ENCODE data around the gene AMZ2. TPM values are rescaled to one million over a fixed set of nuclear protein-coding genes. Genes with fewer than 3 reads are reported as not detected.
"Not testable (repeated sequence)": the region's sequence is repeated elsewhere in the genome, so short reads cannot be mapped to it uniquely, and the experiment has no call there.

Gene AMZ2
- total and polyA plus RNA-seq, 3 donors from 2014 or later = 143 to 457 (median 201) TPM

DNA sequence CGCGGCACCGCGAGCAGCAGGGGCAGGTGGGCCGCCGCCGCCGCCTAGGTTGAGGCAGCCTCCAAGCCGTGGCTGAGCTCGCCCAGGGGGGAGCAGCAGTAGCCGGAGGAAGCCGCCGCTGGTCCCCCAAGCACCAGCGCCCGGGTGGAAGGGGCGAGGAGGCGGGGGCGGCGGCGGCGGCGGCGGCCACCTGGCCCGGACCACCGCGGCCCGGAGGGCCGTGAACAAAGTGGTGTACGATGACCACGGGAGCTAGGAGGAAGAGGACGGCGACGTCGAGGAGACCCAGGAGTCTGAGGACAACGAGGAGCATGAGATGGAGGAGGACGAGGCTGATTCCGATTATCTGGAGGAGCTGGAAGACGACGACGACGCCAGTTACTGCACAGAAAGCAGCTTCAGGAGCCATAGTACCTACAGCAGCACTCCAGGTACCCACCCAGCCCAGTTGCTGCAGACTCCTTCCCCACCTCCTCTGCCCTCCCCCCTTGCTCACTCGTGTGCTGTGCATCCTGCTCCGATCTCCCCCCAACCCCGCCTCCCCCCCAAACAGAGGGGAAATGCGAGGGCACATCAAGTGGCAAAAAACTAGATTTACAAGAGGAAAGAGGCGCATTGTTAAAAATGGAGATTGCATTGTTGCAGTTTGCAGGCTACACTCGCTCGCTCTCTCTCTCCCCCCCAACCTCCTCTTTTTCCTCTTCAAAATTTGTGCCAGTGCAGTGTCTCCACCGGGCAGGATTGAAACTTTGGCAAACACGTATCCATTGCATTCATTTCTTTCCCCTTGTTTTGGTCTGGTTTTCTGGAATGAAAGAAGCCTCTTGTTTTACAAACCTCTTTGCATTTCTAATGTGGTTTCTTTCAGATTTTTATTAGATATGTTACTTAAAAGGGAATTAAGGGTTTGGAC lies 41.8 kb upstream of the AMZ2 start:
- 0 to 2% methylated on average over 13 to 49 of the region's 50 CpGs for WGBS, 2 donors
- peak overlapping the region; percentile 67 to 95 for H3K27ac ChIP-seq
- H3K4me1 ChIP-seq = no peaks in the 10 kb centered on the region
- intact Hi-C loops (cut with DNase I; ENCODE audit: low total_unique reads) = no loop called here
- no peaks in the 10 kb centered on the region for H3K36me3 ChIP-seq (ENCODE audit: low read depth, missing control alignments)
- TF ChIP-seq, protein P1, sequence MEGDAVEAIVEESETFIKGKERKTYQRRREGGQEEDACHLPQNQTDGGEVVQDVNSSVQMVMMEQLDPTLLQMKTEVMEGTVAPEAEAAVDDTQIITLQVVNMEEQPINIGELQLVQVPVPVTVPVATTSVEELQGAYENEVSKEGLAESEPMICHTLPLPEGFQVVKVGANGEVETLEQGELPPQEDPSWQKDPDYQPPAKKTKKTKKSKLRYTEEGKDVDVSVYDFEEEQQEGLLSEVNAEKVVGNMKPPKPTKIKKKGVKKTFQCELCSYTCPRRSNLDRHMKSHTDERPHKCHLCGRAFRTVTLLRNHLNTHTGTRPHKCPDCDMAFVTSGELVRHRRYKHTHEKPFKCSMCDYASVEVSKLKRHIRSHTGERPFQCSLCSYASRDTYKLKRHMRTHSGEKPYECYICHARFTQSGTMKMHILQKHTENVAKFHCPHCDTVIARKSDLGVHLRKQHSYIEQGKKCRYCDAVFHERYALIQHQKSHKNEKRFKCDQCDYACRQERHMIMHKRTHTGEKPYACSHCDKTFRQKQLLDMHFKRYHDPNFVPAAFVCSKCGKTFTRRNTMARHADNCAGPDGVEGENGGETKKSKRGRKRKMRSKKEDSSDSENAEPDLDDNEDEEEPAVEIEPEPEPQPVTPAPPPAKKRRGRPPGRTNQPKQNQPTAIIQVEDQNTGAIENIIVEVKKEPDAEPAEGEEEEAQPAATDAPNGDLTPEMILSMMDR (IDR thresholded peaks at IDR 0.05) = no peak
- no peak for TF ChIP-seq POLR2A (IDR thresholded peaks at IDR 0.05)
- H3K9me3 ChIP-seq = no peaks in the 10 kb centered on the region
- DNase-seq = no peak
- peak overlapping the region; percentile 73 to 90 for H3K4me3 ChIP-seq
- H3K27me3 ChIP-seq = no peaks in the 10 kb centered on the region

DNA sequence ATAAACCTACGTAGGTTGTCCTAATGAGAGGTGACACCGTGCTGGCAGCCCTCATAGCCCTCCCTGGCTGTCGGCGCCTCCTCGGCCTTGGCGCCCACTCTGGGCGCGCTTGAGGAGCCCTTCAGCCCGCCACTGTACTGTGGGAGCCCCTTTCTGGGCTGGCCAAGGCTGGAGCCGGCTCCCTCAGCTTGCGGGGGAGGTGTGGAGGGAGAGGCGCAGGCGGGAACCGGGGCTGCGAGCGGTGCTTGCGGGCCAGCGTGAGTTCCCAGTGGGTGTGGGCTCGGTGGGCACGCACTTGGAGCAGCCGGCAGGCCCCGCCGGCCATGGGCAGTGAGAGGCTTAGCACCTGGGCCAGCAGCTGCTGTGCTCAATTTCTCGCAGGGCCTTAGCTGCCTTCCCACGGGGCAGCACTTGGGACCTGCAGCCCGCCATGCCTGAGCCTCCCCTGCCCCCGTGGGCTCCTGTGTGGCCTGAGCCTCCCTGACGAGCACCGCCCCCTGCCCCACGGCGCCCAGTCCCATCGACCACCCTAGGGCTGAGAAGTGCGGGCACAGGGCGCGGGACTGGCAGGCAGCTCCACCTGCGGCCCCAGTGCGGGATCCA lies 40.1 kb upstream of the AMZ2 start:
- Histone ChIP-seq H3K36me3 (ENCODE audit: low read depth, missing control alignments) (no peaks in the 10 kb centered on the region), H3K9me3 (no peaks in the 10 kb centered on the region), H3K4me1 (no peaks in the 10 kb centered on the region), H3K27me3 (no peaks in the 10 kb centered on the region), H3K4me3 (peak overlapping the region; percentile 34), H3K27ac (no peak overlapping the region)
- TF ChIP-seq POLR2A (IDR thresholded peaks at IDR 0.05) = no peak
- TF ChIP-seq, protein P1 (IDR thresholded peaks at IDR 0.05) = no peak
- 76 to 79% methylated on average over 8 to 36 of the region's 37 CpGs for WGBS, 2 donors
- DNase-seq = no peak
- intact Hi-C loops (cut with DNase I; ENCODE audit: low total_unique reads) = no loop called here

DNA sequence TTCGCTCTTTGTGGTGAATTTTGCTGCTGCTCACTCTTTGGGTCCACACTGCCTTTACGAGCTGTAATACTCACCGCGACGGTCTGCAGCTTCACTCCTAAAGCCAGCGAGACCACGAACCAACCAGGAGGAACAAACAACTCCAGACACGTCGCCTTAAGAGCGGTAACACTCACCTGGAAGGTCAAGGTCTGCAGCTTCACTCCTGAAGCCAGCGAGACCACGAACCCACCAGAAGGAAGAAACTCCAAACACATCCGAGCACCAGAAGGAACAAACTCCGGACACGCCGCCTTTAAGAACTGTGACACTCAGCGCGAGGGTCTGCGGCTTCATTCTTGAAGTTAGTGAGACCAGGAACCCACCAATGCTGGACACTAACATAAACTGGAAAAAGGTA lies 39.2 kb upstream of the AMZ2 start:
- intact Hi-C loops (cut with DNase I; ENCODE audit: low total_unique reads); H3K9me3 ChIP-seq; H3K36me3 ChIP-seq (ENCODE audit: low read depth, missing control alignments); H3K27ac ChIP-seq; DNase-seq; H3K4me1 ChIP-seq; H3K27me3 ChIP-seq: not testable (repeated sequence)
- WGBS, 2 donors = 73 to 75% methylated on average over 19 of the region's 19 CpGs
- peak overlapping the region; percentile 12 to 34 for H3K4me3 ChIP-seq

DNA sequence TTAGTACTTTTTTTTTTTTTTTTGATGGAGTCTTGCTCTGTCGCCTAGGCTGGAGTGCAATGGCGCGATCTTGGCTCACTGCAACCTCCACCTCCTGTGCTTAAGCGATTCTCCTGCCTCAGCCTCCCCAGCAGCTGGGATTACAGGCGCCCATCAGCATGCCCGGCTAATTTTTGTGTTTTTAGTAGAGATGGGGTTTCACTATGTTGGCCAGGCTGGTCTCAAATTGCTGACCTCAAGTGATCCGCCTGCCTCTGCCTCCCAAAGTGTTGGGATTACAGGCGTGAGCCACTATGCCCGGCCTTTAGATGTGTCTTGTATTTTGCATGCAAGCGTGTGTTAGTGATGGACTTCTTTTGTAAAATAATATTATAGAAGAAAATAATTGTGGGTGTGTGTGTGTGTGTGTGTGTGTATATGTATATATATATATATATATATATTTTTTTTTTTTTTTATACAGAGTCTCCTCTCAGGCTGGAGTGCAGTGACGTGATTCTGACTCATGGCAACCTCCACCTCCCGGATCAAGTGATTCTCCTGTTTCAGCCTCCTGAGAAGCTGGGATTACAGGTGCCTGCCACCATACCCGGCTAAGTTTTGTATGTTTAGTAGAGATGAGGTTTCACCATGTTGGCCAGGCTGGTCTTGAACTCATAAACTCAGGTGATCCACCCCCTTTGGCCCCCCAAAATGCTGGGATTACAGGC lies 38.5 kb upstream of the AMZ2 start:
- 74 to 88% methylated on average over 13 of the region's 13 CpGs for whole genome bisulfite sequencing, 2 donors
- H3K27me3 ChIP-seq; H3K9me3 ChIP-seq; intact Hi-C loops (cut with DNase I; ENCODE audit: low total_unique reads); H3K36me3 ChIP-seq (ENCODE audit: low read depth, missing control alignments); DNase-seq; H3K27ac ChIP-seq; H3K4me1 ChIP-seq; H3K4me3 ChIP-seq: not testable (repeated sequence)

DNA sequence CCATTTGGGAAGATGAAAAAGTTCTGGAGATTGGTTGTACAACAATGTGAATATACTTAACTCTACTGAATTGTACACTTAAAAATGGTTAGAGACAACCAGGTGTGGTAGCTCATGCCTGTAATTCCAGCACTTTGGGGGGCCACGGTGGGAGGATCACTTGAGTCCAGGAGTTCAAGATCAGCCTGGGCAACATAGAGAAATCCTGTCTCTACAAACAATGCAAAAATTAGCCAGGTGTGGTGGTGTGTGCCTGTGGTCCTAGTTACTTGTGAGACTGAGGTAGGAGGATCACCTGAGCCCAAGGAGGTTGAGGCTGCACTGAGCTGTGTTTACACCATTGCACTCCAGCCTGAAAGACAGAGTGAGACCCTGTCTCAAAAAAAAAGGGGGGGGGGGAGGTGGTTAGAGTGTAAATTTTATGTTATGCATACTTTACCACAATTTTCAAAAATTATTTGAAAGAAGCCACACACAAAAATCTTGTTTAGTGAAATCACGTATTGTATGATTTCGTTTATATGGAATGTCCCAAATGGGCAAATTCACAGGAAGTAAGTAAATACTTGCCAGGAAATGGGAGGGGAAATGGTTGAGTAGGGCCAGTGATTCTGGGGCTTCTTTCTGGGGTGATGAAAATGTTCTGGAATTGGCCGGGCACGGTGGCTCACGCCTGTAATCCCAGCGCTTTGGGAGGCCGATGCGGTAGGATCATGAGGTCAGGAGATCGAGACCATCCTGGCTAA lies 37.1 kb upstream of the AMZ2 start:
- 91 to 94% methylated on average over 10 of the region's 10 CpGs for WGBS, 2 donors
- intact Hi-C loops (cut with DNase I; ENCODE audit: low total_unique reads) = no loop called here
- DNase-seq = no peak
- Histone ChIP-seq H3K36me3 (ENCODE audit: low read depth, missing control alignments) (no peaks in the 10 kb centered on the region), H3K4me1 (no peaks in the 10 kb centered on the region), H3K9me3 (no peaks in the 10 kb centered on the region), H3K4me3 (no peak overlapping the region), H3K27ac (no peak overlapping the region), H3K27me3 (no peaks in the 10 kb centered on the region)
- TF ChIP-seq, protein P1 (IDR thresholded peaks at IDR 0.05) = no peak
- no peak for TF ChIP-seq POLR2A (IDR thresholded peaks at IDR 0.05)

DNA sequence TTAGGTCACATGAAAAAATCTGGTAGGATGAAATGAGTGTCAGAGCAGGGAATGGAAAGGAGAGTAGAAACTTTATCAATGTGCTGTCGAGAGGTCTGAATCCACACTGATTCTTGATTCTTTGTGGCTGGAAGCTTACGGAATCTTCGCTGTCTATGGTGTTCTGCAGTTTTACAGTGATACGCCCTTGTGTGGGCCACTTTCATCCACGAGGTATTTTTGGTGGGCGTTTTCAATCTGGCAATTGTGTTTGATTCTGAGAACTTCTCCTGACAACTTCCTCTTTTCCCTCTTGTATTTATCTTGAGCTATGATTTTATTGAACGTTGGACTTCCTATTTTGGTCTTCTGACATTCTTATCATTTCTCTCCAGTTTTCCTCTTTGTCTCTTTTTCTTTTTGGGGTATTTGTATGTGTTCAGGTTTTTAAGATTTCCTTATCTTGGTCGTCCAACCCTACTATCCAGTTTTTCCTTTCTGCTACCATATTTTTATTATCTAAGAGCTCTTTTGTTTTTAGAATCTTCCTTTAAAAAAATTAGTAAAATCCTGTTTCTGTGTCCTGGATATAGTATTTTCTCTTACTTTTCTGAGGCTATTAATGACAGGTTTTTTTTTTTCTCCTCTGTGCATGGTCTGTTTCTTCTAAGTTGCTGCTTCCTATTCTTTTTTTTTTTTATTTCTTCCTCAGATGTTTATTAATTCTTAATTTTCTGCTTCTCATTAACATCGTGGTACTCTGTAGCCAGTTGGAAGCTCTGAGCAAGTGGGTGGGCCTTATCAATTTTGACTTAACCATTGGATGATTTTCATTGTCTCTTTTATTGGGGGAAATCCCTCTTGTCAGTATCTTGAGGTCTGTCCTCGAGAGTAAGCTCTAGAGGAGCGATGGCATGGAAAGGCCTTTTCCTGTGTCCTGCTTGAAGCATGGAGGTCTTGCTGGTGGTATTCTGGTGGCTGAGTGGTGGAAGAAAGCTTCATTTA lies 34.1 kb upstream of the AMZ2 start:
- H3K9me3 ChIP-seq; H3K27me3 ChIP-seq; intact Hi-C loops (cut with DNase I; ENCODE audit: low total_unique reads); DNase-seq; H3K27ac ChIP-seq; H3K4me3 ChIP-seq; H3K36me3 ChIP-seq (ENCODE audit: low read depth, missing control alignments); H3K4me1 ChIP-seq: not testable (repeated sequence)
- WGBS, 2 donors = 72 to 81% methylated on average over 11 of the region's 11 CpGs

DNA sequence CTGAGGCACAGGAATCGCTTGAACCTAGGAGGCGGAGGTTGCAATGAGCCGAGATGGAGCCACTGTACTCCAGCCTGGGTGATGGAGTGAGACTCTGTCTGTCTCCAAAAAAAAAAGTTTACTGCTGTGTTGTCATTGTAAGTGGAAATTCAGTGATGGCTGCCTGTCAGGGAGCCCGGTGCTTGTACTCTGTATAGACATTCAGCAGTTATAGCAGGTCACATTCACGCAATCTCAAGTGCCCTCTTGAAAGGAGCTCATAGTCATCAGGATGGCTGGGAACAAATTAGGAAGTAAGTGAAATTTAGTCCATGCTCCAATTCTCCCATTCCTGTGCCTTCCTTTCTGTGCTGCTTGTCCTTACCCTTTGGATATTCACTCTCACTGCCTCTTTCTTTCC lies 32.4 kb upstream of the AMZ2 start:
- H3K36me3 ChIP-seq (ENCODE audit: low read depth, missing control alignments); H3K9me3 ChIP-seq; H3K4me3 ChIP-seq; intact Hi-C loops (cut with DNase I; ENCODE audit: low total_unique reads); H3K27ac ChIP-seq; H3K4me1 ChIP-seq; H3K27me3 ChIP-seq; DNase-seq: not testable (repeated sequence)
- 80 to 95% methylated on average over 5 of the region's 5 CpGs for WGBS, 2 donors

All from testis (tissue), 3 donors.